NCI-H69 (cell line): Measurements from ENCODE around the gene GMCL1.
A peak's percentile ranks its signal among the peaks of the same experiment; 100 is the strongest.
"Not testable (repeated sequence)": the region's sequence is repeated elsewhere in the genome, so short reads cannot be mapped to it uniquely, and the experiment has no call there.

Experiments used
- DNase-seq: peaks from one replicate; lab custom pipeline; 2025; lab: John Stamatoyannopoulos, UW

GMCL1 gene

GRCh38 chr2:69807821-69808540, 21.5 kb upstream of the GMCL1 start:
- peak; percentile 87 for DNase-seq

GRCh38 chr2:69810550-69810949, 18.9 kb upstream of the GMCL1 start:
- no peak for DNase-seq

DNA sequence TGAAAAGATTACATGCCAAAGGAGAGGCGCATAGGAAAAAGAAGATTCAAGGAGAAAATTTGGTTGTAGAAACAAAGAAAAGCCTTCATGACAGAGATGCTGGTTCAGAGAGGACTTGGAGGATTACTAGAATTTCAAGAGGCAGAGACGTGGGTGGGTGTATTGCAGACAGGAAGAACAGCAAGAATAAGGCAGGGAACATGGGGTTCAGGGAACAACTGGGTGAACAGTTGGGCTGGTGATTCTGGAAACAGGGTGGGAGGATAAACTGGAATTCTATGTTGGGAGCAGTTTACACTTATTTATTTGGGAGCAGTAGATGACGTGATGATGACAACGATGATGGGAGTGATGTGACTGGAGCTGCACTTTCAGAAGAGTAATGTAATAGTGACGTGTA, 18.4 kb upstream of the GMCL1 start:
- no peak for DNase-seq

DNA sequence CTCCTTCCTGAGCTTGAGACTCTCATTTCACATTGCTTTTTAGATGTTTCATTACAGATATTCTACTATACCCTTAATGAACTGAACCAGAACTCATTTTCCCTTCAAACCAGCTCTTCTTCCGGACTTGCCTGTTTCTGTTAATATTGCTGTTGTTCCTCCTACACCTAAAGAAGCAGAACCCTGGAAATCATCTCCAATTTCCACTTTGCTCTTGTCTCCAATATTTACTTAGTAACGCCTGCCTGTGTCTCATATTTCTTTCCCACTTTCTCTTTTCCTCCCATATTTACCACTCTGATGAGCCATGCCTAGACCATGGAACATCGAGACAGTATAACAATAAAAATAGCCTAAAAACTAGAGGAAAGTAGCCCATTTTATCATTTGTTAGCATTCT, 17.9 kb upstream of the GMCL1 start:
- peak; percentile 6 for DNase-seq

DNA sequence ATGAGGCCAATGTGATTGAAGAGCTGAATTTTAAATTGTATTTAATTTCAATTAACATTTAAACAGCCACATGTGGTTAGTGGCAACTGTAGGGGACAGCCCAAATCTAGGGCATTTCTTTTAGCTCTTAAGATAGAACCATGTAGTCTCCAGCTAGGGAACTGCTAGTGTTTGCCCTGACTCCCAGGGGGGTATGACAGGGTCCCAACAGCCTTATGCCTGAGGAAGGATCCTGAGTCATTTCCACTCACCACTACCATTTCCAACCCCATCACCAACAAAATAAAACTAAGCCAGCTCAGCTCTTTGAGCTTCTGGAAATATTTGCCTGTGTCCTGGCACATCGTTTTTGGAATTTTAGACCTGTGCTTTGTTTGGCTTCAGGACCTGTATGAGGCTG, 13.7 kb upstream of the GMCL1 start:
- DNase-seq: no peak

DNA sequence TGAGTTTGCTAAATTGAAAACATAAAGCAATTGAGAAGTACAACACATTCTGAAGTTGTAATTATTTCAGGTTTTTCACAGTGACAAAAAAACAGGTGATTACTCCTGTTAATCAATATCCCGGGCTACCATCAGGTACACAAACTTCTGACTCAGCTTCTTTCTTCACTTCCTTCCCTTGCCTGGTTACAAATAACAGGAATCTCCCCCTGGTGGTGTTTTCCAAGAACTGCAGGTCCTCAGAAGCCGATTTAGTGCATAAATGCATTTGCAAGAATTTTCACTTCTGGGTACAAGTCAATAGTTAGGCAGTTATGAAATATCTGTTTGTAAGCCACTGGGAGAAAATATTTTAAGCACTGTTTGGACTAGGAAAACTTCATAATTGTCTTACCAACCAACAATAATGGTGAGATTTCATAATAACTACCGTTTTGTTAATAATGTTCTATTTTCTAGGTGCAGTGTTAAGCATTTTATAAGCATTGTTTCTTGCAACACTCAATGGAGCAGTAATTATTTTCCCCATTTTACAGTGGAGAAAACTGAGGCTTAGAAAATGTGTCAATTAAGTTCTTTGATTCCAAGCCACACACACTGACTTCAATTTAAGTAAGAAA, 12.4 kb upstream of the GMCL1 start:
- DNase-seq: peak; percentile 82

GRCh38 chr2:69817729-69818501, 11.5 kb upstream of the GMCL1 start:
- DNase-seq: peak; percentile 12

- DNase-seq: no peak
Measured at GRCh38 chr2:69827796-69828540, 1.5 kb upstream of the GMCL1 start.

- no peak for DNase-seq
Measured at GRCh38 chr2:69828938-69829255, 563 bp upstream of the GMCL1 start.

- peak; percentile 51 for DNase-seq
Measured at GRCh38 chr2:69830045-69830905, 815 bp downstream of the GMCL1 start.

DNA sequence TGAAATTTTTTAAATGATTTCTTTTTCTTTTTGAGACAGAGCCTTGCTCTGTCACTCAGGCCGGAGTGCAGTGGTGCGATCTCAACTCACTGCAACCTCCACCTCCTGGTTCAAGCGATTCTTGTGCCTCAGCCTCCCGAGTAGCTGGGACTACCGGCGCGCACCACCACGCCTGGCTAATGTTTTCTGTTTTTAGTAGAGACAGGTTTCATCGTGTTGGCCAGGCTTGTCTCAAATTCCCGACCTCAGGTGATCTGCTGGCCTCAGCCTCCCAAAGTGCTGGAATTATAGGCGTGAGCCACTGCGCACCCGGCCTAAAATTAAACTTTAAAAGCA, 1.4 kb downstream of the GMCL1 start:
- not testable (repeated sequence) for DNase-seq

DNA sequence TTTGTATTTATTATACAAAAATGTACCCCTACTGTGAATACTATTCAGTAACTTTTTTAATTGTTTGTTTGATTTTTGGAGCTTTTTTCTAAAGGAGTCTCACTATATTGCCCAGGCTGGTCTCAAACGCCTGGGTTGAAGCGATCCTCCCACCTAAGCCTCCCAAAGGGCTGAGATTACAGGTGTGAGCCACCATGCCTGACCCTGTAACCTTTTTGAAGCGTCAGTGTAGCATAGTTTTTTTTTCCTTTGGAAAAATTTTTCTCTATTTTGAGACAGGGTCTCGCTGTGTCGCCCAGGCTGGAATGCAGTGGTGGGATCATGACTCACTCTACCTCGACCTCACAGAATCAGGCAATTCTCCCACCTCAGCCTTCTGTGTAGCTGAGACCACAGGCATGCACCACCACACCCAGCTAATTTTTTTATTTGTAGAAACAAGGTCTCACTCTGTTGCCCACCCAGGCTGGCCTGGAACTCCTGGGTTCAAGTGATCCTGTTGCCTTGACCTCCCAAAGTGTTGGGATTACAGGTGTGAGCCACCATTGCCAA, 2.0 kb downstream of the GMCL1 start:
- DNase-seq: no peak

DNA sequence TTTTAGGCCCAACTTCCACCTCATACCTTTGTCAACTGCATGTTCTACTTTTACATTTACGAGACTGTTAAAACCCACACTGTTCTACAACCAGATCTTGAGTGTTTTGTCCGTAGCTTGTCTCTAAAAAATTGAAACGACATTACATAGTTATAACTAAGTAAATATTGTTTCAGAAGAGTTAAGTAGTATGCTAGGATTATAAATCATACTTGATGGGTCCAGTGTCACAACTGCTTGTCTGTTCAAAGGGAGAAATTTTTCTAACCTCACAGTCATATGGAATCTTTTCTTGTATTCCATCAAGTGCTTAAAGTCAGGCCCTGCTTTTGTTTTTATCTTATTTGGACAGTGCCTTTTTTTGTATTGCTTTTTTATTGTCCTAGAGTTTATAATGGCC, 4.3 kb downstream of the GMCL1 start:
- DNase-seq: no peak

DNA sequence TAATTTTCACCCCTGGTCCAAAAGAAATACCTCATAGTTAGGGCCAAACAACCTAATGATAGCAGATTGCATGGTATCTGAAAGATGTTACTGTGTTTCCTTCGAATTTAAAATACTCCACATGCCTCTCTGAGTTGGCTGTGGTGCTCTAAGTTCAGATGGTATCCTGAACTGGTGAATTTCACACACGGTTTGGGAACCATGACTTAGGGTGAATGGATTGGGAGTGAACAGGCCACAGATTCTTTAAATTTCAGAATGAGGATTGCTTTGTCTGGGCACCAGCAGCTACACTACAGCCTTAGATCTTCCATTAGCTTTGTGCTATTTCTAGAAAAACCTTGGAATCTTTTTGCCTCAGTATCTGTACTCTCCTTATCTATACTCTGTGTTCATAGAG, 6.2 kb downstream of the GMCL1 start:
- DNase-seq: no peak

- DNase-seq: no peak
Measured at GRCh38 chr2:69836316-69836715, 6.9 kb downstream of the GMCL1 start.

GRCh38 chr2:69837533-69837932, 8.1 kb downstream of the GMCL1 start:
- no peak for DNase-seq

DNA sequence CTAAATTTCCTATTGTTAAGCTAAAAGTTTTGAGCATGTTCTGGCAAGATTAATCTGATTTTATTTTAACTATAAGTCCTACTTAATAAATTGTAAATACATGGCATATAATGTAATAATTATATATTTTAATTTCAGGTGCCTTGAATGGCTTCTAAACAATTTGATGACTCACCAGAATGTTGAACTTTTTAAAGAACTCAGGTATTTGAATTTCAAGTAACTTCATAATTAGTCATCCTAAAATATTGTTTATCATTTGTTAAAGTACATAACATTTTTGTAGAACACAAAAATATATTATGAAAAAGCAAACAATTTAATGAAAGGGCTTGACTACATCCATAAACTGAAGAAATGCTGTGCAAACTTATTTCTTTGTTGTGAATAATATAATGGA, 14.5 kb downstream of the GMCL1 start:
- no peak for DNase-seq

- DNase-seq: no peak
Measured at GRCh38 chr2:69844560-69844959, 15.1 kb downstream of the GMCL1 start.

DNA sequence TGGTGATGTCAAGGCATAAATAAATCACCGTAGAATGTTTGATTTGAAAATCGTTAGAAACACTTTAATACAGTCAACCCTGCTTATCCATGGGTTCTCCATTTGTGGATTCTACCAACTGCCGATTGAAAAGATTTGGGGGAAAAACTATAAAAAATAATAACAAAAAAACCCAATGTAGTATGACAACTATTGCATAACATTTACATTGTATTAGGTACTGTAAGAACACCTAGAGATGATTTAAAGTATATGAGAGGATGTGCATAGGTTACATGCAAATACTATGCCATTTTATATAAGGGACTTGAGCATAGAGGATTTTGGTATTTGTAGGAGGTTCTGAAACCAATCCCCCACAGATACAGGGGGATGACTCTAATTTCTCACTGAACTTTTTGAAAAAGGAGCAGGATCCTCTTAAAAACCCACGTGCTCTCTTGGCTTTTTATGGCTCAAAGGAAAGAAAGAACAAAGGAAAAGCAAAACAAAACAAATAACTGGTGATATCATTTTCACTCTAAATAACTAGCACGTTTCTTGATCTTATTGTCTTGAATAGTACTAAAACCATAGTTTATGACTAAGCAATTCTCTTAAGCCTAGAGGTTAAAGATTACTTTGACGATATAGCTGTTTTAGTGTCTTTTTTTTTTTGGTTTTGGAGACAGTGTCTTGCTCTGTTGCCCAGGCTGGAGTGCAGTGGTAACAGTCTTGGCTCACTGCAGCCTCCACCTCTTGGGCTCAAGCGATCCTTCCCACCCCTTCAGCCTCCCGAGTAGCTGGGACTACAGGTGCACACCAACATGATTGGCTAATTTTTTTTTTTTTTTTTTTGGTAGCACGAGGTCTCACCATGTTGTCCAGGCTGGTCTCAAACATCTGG, 17.0 kb downstream of the GMCL1 start:
- no peak for DNase-seq

- DNase-seq: no peak
Measured at GRCh38 chr2:69847068-69847828, 17.8 kb downstream of the GMCL1 start.
